Measurements from ENCODE around the gene B3GNT5. TPM values are rescaled to one million over a fixed set of nuclear protein-coding genes. Genes with fewer than 3 reads are reported as not detected.

Gene B3GNT5
- total and polyA plus RNA-seq, 2 of the 8 experiments (the other 6 are each of a cell fraction or from before 2014, with no cell fraction given): 2.4 to 9.7 TPM

DNA sequence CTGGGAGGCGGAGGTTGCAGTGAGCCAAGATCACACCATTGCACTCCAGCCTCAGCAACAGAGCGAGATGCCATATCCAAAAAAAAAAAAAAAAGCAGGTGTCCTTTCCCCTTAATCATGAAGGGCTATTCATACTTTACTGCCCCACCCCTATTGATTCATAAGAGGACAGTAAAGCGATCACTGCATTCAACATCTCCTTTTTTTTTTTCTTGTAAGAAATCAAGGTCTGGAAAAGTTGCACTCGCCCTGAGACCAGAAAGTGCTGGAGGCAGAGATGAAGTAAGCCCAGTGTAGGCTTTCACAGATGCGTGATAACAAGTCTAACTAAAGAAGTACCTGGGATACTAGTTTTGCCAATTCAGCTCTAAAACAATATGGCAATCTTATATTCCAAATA, 24.2 kb downstream of the B3GNT5 start:
- H4K5ac ChIP-seq (ENCODE audit: insufficient read length, low read depth, low read length): no peak overlapping the region
- no peaks in the 10 kb centered on the region for H3K79me1 ChIP-seq (ENCODE audit: low read depth, low read length)
- H4K91ac ChIP-seq (replicated peaks; ENCODE audit: insufficient read length, low read length): no peak overlapping the region
- H3K4me2 ChIP-seq (ENCODE audit: insufficient read depth in 1 of 2, low read depth in 2 of 2, low read length in 2 of 2): no peak overlapping the region
- no peak overlapping the region for H2BK5ac ChIP-seq (ENCODE audit: low read depth, low read length)
- H3K4me3 ChIP-seq (ENCODE audit: extremely low read depth in 1 of 4, insufficient read depth in 2 of 4, low read depth in 3 of 4, low read length in 4 of 4): no peak overlapping the region
- H3K27ac ChIP-seq (ENCODE audit: low read depth, low read length): no peak overlapping the region
- no peak for FAIRE-seq
- no peaks in the 10 kb centered on the region; a peak in 1 of 7 replicates for H3K4me1 ChIP-seq (replicated peaks in 1 of 4; ENCODE audit: control insufficient read depth in 3 of 4, insufficient read depth in 4 of 4, low read length in 3 of 4)
- no peak overlapping the region for H2BK15ac ChIP-seq (ENCODE audit: low read length)
- H2BK12ac ChIP-seq (ENCODE audit: low read depth, low read length): no peak overlapping the region
- DNase-seq (ENCODE audit: low read depth in 1 of 2, low spot score in 2 of 2): no peak
- no peak overlapping the region for H2AK5ac ChIP-seq (ENCODE audit: low read depth, low read length)
- H3K36me3 ChIP-seq (ENCODE audit: control insufficient read depth in 2 of 4, insufficient read depth in 4 of 4, low read length in 3 of 4): no peaks in the 10 kb centered on the region
- H3K14ac ChIP-seq (ENCODE audit: insufficient read length): no peak overlapping the region
- no peaks in the 10 kb centered on the region for H3K27me3 ChIP-seq (replicated peaks in 1 of 4; ENCODE audit: control insufficient read depth in 3 of 4, extremely low read depth in 1 of 4, insufficient read depth in 3 of 4, low read length in 3 of 4)
- no peaks in the 10 kb centered on the region for H3K9me3 ChIP-seq (ENCODE audit: insufficient read depth in 2 of 2, low read depth in 1 of 2, low read length in 1 of 2)
- no peaks in the 10 kb centered on the region for H3K79me2 ChIP-seq (ENCODE audit: control insufficient read depth in 1 of 2, insufficient read depth in 2 of 2, low read length in 2 of 2)
- H3K23me2 ChIP-seq (ENCODE audit: low read depth, low read length): no peaks in the 10 kb centered on the region; the same call in 1 of the 2 replicates
- H3K18ac ChIP-seq (ENCODE audit: extremely low read depth, low read length): no peak overlapping the region
- H4K8ac ChIP-seq (ENCODE audit: extremely low read depth, insufficient read depth, low read length): no peak overlapping the region
- 99% methylated on average over 5 of the region's 5 CpGs; no CpG with 5 or more reads in 1 of the 2 experiments for WGBS, 2 experiments (ENCODE audit: extremely low coverage in 1 of 2, insufficient coverage in 1 of 2, insufficient read length in 1 of 2, insufficient replicate concordance in 2 of 2, low coverage in 1 of 2, low lambda C conversion rate in 2 of 2, missing lambda C conversion rate in 1 of 2)
- no peak overlapping the region for H2BK120ac ChIP-seq (replicated peaks; ENCODE audit: low read depth, low read length)
- H3K4ac ChIP-seq (replicated peaks; ENCODE audit: insufficient read length, low read depth, low read length): no peak overlapping the region
- no peak overlapping the region for H3K9ac ChIP-seq (replicated peaks in 1 of 4; ENCODE audit: extremely low read depth in 1 of 4, low read depth in 3 of 4, low read length in 3 of 4)
- no peak overlapping the region for H2AFZ ChIP-seq (ENCODE audit: low read length)
- no peak overlapping the region for H2BK20ac ChIP-seq (ENCODE audit: low read length)
- ChIA-PET CTCF (ENCODE audit: partially characterized antibody) (no interaction called here), POLR2A (ENCODE audit: partially characterized antibody) (interaction anchor here (1.3 to 1.6 kb wide), 2 partner anchors 9 to 12 kb away, joined by 3 to 5 read pairs; no protein-coding TSS in a partner anchor)
- no peak overlapping the region for H3K23ac ChIP-seq (ENCODE audit: insufficient read length)
- H4K20me1 ChIP-seq (replicated peaks in 1 of 2; ENCODE audit: control insufficient read depth in 1 of 2, insufficient read depth in 2 of 2, low read length in 2 of 2): no peaks in the 10 kb centered on the region
- H3K56ac ChIP-seq (replicated peaks; ENCODE audit: insufficient read length, low read depth, low read length): no peak overlapping the region
- no peak for TF ChIP-seq BCL11A (IDR thresholded peaks at IDR 0.05; ENCODE audit: low read depth in 2 of 2, low read length in 2 of 2)
- TF ChIP-seq NRF1 (IDR thresholded peaks at IDR 0.05; ENCODE audit: low read depth, low read length): no peak
- no peak for TF ChIP-seq GABPA (IDR thresholded peaks at IDR 0.05; ENCODE audit: borderline replicate concordance, insufficient read depth, low read length)
- TF ChIP-seq SIX5 (IDR thresholded peaks at IDR 0.05; ENCODE audit: low read depth, low read length): no peak
- TF ChIP-seq, protein P1, sequence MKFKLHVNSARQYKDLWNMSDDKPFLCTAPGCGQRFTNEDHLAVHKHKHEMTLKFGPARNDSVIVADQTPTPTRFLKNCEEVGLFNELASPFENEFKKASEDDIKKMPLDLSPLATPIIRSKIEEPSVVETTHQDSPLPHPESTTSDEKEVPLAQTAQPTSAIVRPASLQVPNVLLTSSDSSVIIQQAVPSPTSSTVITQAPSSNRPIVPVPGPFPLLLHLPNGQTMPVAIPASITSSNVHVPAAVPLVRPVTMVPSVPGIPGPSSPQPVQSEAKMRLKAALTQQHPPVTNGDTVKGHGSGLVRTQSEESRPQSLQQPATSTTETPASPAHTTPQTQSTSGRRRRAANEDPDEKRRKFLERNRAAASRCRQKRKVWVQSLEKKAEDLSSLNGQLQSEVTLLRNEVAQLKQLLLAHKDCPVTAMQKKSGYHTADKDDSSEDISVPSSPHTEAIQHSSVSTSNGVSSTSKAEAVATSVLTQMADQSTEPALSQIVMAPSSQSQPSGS (IDR thresholded peaks at IDR 0.05; ENCODE audit: low read length): no peak
- TF ChIP-seq YY1 (IDR thresholded peaks at IDR 0.05; ENCODE audit: low read depth, low read length): no peak
- TF ChIP-seq SIRT6 (IDR thresholded peaks at IDR 0.05; ENCODE audit: low read length): no peak
- no peak for TF ChIP-seq RNF2 (IDR thresholded peaks at IDR 0.05; ENCODE audit: borderline replicate concordance, low read depth, low read length, missing control alignments, poor library complexity, severe bottlenecking)
- no peak for TF ChIP-seq CREB1 (IDR thresholded peaks at IDR 0.05)
- no peak for TF ChIP-seq CTBP2 (IDR thresholded peaks at IDR 0.05; ENCODE audit: borderline replicate concordance, insufficient read depth, insufficient read length, low read length)
- TF ChIP-seq HDAC2 (IDR thresholded peaks at IDR 0.05; ENCODE audit: borderline replicate concordance in 1 of 2, low read depth in 2 of 2, low read length in 2 of 2): no peak
- TF ChIP-seq FOSL1 (IDR thresholded peaks at IDR 0.05; ENCODE audit: insufficient read depth, low read depth, low read length): no peak

Measured in H1 (cell line).